Naive thymus-derived CD4-positive, alpha-beta T cell (primary cell): Measurements from ENCODE around the gene RRAGC. TPM values are rescaled to one million over a fixed set of nuclear protein-coding genes. Genes with fewer than 3 reads are reported as not detected.

ENCODE experiments used
- ATAC-seq: fragments of 150-1000 bp; cut with Tn5 transposase; 2 replicates; pipeline ENCODE4 v1.10.0; 2021; ENCODE audit warnings: mild to moderate bottlenecking, moderate library complexity
- CTCF ChIA-PET: fragments of 350-600 bp; sonication (Branson Sonifier 250); formaldehyde crosslinking; loops from one replicate; lab custom pipeline; 2021; ENCODE audit warnings: antibody characterized with exemption; lab: Charles Lee
- POLR2A ChIA-PET: fragments of 350-600 bp; sonication (Branson Sonifier 250); formaldehyde crosslinking; loops from one replicate; lab custom pipeline; 2021; ENCODE audit warnings: antibody characterized with exemption, inconsistent platforms; lab: Charles Lee
- DNase-seq, 9 donors: peaks; one replicate each; pipeline versions ENCODE4 v3.0.0 to v3.0.0-alpha.2; 2020 to 2022; ENCODE audit warnings: mixed read lengths in 1 of 9
- H3K27ac ChIP-seq: one replicate; pipeline ENCODE4 v1.7.0; 2013; ENCODE audit warnings: mild to moderate bottlenecking, low read depth, low read length, moderate library complexity
- H3K27me3 ChIP-seq, 2 donors: one replicate each; pipeline ENCODE4 v1.7.0; 2013; ENCODE audit warnings: low read length in 2 of 2, mild to moderate bottlenecking in 2 of 2, moderate library complexity in 2 of 2; ENCODE audit not compliant: control insufficient read depth in 2 of 2, insufficient read depth in 2 of 2
- H3K36me3 ChIP-seq, 3 experiments: 1 replicate in 2 of 3; 2 replicates in 1 of 3; pipeline ENCODE4 v1.7.0; 2013; ENCODE audit warnings: low read length in 3 of 3, mild to moderate bottlenecking in 3 of 3, moderate library complexity in 1 of 3; ENCODE audit not compliant: insufficient read depth in 3 of 3, control insufficient read depth in 2 of 3
- H3K4me1 ChIP-seq, 2 donors: one replicate each; pipeline ENCODE4 v1.7.0; 2013; ENCODE audit warnings: low read length in 2 of 2, mild to moderate bottlenecking in 2 of 2, moderate library complexity in 1 of 2; ENCODE audit not compliant: control insufficient read depth in 2 of 2, insufficient read depth in 2 of 2
- H3K4me3 ChIP-seq: 2 replicates; pipeline ENCODE4 v1.7.0; 2013; ENCODE audit warnings: mild to moderate bottlenecking, low read length
- H3K9me3 ChIP-seq, 3 experiments: 1 replicate in 2 of 3; 2 replicates in 1 of 3; pipeline ENCODE4 v1.7.0; 2013; ENCODE audit warnings: low read length in 3 of 3; ENCODE audit not compliant: control insufficient read depth in 2 of 3
- H3K27ac Mint-ChIP-seq, 9 donors: one replicate each; pipeline ENCODE4 v1.8.0; 2020 to 2022; ENCODE audit warnings: mixed read lengths in 9 of 9, mild to moderate bottlenecking in 8 of 9, moderate library complexity in 5 of 9, inconsistent platforms in 2 of 9
- H3K27me3 Mint-ChIP-seq, 5 donors: one replicate each; pipeline ENCODE4 v1.8.0; 2021 to 2022; ENCODE audit warnings: mixed read lengths in 5 of 5, mild to moderate bottlenecking in 1 of 5
- H3K36me3 Mint-ChIP-seq, 5 donors: one replicate each; pipeline ENCODE4 v1.8.0; 2020 to 2022; ENCODE audit warnings: mixed read lengths in 5 of 5, mild to moderate bottlenecking in 3 of 5, inconsistent platforms in 1 of 5
- H3K4me1 Mint-ChIP-seq, 7 donors: one replicate each; pipeline ENCODE4 v1.8.0; 2020 to 2022; ENCODE audit warnings: mixed read lengths in 7 of 7, mild to moderate bottlenecking in 3 of 7, inconsistent platforms in 1 of 7
- H3K4me3 Mint-ChIP-seq, 10 donors: one replicate each; pipeline ENCODE4 v1.8.0; 2020 to 2022; ENCODE audit warnings: mild to moderate bottlenecking in 10 of 10, mixed read lengths in 10 of 10, moderate library complexity in 6 of 10, inconsistent platforms in 2 of 10
- H3K9me3 Mint-ChIP-seq, 11 donors: one replicate each; pipeline ENCODE4 v1.8.0; 2020 to 2022; ENCODE audit warnings: mixed read lengths in 11 of 11, mild to moderate bottlenecking in 4 of 11, inconsistent platforms in 1 of 11, moderate library complexity in 1 of 11
- intact Hi-C, 2 donors: fragments of 100-400 bp; cut with micrococcal nuclease; formaldehyde crosslinking; loops; one replicate each; pipeline ENCODE4 v1.15.1; 2023
- polyA plus RNA-seq, 2 donors: library from polyadenylated mRNA; unstranded; fragments of 300-500 nt; fragmentation: Illumina TruSeq; gene quantifications; one replicate each; pipeline ENCODE4 v1.2.3, GENCODE V29; 2021
- total RNA-seq, 6 experiments: library from RNA in 5 of 6; stranded (reverse) in 5 of 6; gene quantifications; 1 replicate in 5 of 6; 2 replicates in 1 of 6; pipeline ENCODE4 v1.2.3 and lab custom pipeline; 2021 to 2026

RRAGC gene
- total and polyA plus RNA-seq, 7 experiments from 2014 or later, result 6.6 to 24.4 (median 16.2) TPM

DNA sequence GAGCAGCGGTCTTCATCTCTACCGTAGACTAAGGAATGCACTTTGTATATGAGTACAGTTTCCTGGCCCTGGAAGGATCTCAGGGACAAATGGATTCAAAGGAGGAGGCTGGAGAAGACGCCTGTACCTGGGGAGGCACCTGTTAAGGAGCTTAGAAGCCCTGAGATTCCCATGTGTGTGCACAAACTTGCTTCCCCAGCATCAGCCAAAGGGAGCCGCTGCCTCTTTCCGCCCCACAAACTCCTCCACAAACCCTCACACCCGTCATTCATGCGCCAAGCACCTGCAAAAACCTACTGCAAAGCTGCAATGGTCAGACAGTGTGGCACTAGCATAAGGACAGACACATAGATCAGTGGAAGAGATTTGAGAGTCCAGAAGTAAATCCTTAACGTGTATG is 54.5 kb downstream of the RRAGC start:
- ChIA-PET POLR2A (no interaction called here), CTCF (no interaction called here)
- Histone ChIP-seq H3K9me3 (no peaks in the 10 kb centered on the region), H3K27ac (no peak overlapping the region), H3K36me3 (no peaks in the 10 kb centered on the region), H3K4me1 (no peaks in the 10 kb centered on the region), H3K27me3 (peaks cover 6 to 10% of the 10 kb centered on the region in 2 donors), H3K4me3 (no peak overlapping the region)
- peak overlapping the region in 3 of 10 donors; percentile 24 to 76 (median 58) for H3K4me3 Mint-ChIP-seq
- ATAC-seq, result no peak
- peaks cover 5 to 9% (median 6%) of the 10 kb centered on the region in 7 donors for H3K4me1 Mint-ChIP-seq
- DNase-seq, result no peak
- peaks cover 56 to 68% (median 63%) of the 10 kb centered on the region in 5 donors for H3K27me3 Mint-ChIP-seq
- intact Hi-C loops, result no loop called here
- H3K9me3 Mint-ChIP-seq, result no peaks in the 10 kb centered on the region
- H3K36me3 Mint-ChIP-seq, result peaks cover 0 to 6% (median 0%) of the 10 kb centered on the region in 5 donors
- no peak overlapping the region for H3K27ac Mint-ChIP-seq

DNA sequence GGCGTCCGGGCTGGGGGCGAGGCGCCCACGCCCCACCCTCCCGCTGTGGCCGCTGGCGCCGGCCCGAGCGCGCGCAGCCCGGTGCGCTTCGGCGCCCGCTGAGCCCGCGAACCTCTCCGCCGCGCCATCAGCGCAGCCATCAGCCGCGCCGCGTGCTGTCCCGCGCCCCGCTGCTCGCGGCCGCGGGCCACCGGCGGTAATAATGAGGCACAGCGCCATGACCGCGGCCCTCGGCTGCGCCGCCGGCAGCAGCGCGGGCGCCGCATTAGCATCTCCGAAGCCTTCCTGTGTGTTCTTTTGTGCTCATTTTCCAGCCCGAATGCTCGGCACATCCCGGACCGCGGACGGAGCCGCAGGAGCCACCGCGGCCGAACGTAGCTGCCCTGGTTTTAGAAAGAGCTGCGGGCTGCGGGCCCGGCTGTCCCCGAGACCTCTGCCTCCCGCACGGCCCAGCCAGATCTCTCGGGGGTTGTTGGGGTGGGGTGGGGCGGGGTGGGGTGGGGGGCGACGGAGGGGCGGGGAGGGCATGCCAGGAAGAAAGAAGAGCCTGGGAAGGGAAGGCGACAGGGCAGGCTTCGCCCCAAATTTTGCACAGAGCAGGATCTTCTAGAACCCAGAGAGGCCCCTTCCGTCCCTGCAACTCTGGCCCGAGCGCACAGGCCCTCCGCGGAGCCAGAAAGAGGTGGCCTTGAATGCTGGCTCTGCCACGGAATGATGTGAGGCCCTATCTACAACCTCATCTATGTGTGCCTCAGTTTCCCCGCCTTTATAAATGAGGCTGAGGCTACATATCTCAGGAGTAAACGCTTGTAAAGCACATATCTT is 55.3 kb downstream of the RRAGC start:
- Mint-ChIP-seq H3K4me3 (peak overlapping the region in 9 of 10 donors; percentile 25 to 76 (median 59)), H3K4me1 (peaks cover 5 to 9% (median 6%) of the 10 kb centered on the region in 7 donors), H3K27ac (no peak overlapping the region), H3K9me3 (no peaks in the 10 kb centered on the region), H3K36me3 (peaks cover 0 to 6% (median 0%) of the 10 kb centered on the region in 5 donors), H3K27me3 (peaks cover 56 to 64% (median 61%) of the 10 kb centered on the region in 5 donors)
- Histone ChIP-seq H3K9me3 (no peaks in the 10 kb centered on the region), H3K4me1 (no peaks in the 10 kb centered on the region), H3K36me3 (no peaks in the 10 kb centered on the region), H3K4me3 (no peak overlapping the region), H3K27me3 (peaks cover 6 to 10% of the 10 kb centered on the region in 2 donors), H3K27ac (no peak overlapping the region)
- POLR2A ChIA-PET, result no interaction called here
- CTCF ChIA-PET, result no interaction called here
- intact Hi-C loops, result no loop called here
- DNase-seq (no peak), ATAC-seq (no peak)

DNA sequence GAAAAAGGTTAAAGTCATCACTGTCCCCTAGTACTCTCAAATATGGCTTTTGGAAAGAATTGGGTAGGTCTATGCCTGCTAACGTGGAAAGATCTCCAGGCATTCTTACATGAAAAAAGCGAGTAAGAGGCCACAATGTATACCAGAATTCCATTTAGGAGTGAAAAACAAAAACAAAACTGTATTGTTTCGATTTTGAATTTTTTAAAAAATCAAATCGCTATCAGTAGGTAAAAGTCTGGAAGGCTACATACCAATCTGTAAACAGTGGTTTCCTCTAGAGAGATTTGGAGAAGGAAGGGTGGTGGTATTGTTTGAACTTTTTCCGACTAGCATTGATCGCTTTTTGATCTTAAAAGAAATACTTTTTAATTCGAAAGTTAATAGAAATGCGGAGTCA is 55.9 kb downstream of the RRAGC start:
- Mint-ChIP-seq H3K9me3 (no peaks in the 10 kb centered on the region), H3K27ac (no peak overlapping the region), H3K36me3 (peaks cover 0 to 6% (median 0%) of the 10 kb centered on the region in 5 donors), H3K4me1 (peaks cover 5 to 9% (median 6%) of the 10 kb centered on the region in 7 donors), H3K27me3 (peaks cover 53 to 65% (median 61%) of the 10 kb centered on the region in 5 donors), H3K4me3 (peak overlapping the region in 9 of 10 donors; percentile 12 to 76 (median 61))
- DNase-seq, result no peak
- POLR2A ChIA-PET, result no interaction called here
- Histone ChIP-seq H3K4me3 (no peak overlapping the region), H3K9me3 (no peaks in the 10 kb centered on the region), H3K4me1 (no peaks in the 10 kb centered on the region), H3K27me3 (peaks cover 6 to 10% of the 10 kb centered on the region in 2 donors), H3K27ac (no peak overlapping the region), H3K36me3 (no peaks in the 10 kb centered on the region)
- CTCF ChIA-PET, result no interaction called here
- no peak for ATAC-seq
- intact Hi-C loops, result no loop called here

DNA sequence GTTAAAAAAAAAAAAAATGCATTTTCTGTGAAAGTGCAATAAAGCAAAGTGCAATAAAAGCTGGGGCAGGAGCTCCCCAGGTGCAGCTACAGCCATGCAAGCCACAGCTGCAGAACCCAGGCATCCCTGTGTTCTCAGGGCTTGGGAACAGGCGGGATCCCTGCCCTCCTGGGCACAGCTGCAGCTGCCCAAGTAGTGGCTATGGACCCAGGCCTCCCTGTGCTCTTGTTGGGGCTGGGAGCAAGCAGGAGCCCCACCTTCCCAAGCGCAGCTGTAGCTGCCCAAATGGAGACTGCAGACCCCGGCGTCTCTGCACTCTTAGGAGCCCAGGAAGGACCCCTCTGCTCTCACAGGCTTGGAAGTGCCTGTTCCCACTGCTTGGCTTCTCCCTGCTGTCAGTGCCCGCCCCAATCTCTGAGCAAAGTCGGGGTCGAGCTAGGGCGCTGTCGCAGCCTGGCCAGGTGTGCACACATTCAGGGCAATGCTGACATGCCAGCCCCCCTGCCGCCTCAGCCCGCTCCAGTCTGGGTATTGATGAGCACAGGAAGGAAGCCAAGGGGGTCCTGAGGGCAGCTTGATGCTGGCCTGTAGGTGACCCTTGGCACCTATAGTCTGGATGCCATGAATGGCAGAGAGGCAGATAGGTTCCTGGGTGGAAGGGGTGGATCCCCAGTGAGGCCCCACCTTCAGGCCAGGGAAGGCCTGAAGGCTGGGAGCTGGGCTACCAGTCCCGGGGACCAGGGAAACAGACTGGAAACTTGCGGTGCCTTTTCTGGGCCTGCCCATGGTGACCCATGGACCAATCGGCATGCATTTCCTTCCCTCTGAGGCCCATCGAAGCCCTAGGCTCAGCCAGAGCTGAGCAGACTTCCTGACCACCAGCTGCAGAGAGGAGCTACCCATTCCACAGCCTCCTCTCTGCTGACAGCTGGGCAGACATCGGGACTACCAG is 58.6 kb downstream of the RRAGC start:
- CTCF ChIA-PET, result interaction anchor here (1.0 kb wide), 1 partner anchor 17 kb away, joined by 3 read pairs; no protein-coding TSS in a partner anchor
- Mint-ChIP-seq H3K27ac (no peak overlapping the region), H3K9me3 (peaks cover 0 to 2% (median 0%) of the 10 kb centered on the region in 11 donors), H3K36me3 (no peaks in the 10 kb centered on the region), H3K4me1 (peaks cover 5 to 9% (median 6%) of the 10 kb centered on the region in 7 donors), H3K4me3 (no peak overlapping the region), H3K27me3 (peaks cover 34 to 59% (median 39%) of the 10 kb centered on the region in 5 donors)
- POLR2A ChIA-PET, result no interaction called here
- intact Hi-C loops, result no loop called here
- Histone ChIP-seq H3K4me3 (no peak overlapping the region), H3K4me1 (no peaks in the 10 kb centered on the region), H3K9me3 (no peaks in the 10 kb centered on the region), H3K36me3 (no peaks in the 10 kb centered on the region), H3K27me3 (peaks cover 6 to 10% of the 10 kb centered on the region in 2 donors), H3K27ac (no peak overlapping the region)
- DNase-seq, result no peak
- ATAC-seq, result no peak

DNA sequence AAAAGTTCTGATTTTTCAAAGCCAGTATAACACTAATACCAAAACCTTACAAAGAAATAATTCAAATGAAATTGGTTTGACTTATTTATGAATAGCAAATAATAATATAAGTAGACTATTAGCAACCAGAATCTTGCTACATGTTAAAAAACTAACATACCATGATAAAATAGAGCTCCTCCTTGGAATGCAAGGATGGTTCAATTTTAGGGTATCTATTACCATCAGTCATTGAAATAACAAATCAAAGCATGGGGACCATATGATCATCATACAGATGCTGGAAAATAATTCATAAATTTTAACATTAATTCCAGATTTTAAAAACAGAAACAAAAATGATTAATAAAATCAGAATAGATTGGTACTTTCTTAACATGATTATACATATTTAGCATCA is 66.3 kb downstream of the RRAGC start:
- DNase-seq (no peak), ATAC-seq (no peak)
- POLR2A ChIA-PET, result no interaction called here
- Histone ChIP-seq H3K9me3 (peaks cover 0 to 6% (median 0%) of the 10 kb centered on the region in 3 experiments), H3K36me3 (no peaks in the 10 kb centered on the region), H3K4me3 (no peak overlapping the region), H3K27ac (no peak overlapping the region), H3K27me3 (peaks cover 3 to 5% of the 10 kb centered on the region in 2 donors), H3K4me1 (no peaks in the 10 kb centered on the region)
- intact Hi-C loops, result no loop called here
- Mint-ChIP-seq H3K36me3 (peaks cover 0 to 11% (median 0%) of the 10 kb centered on the region in 5 donors), H3K4me1 (no peaks in the 10 kb centered on the region), H3K9me3 (peaks cover 0 to 37% (median 14%) of the 10 kb centered on the region in 11 donors), H3K27ac (no peak overlapping the region), H3K27me3 (peaks cover 46 to 61% (median 50%) of the 10 kb centered on the region in 5 donors), H3K4me3 (no peak overlapping the region)
- CTCF ChIA-PET, result no interaction called here

DNA sequence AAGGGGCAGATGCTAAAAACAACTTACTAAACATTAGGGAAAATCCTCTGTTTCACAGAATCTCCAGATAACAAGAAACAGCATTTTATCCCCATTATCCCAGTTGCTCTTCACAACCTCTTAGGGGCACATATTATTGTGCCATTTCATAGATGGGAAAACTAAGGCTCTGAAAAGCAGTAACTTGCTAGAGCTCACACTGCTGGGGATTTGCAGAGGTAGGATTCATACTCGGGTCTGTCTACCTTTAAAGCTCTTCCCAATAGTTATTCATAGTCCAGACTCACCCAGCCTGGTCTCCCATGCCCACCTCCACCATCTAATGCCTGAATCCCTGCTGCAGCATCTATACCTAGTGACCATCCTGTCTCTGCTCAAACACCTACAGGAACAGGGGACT is 67.7 kb downstream of the RRAGC start:
- H3K27me3 ChIP-seq, result peaks cover 3 to 5% of the 10 kb centered on the region in 2 donors
- peaks cover 0 to 6% (median 0%) of the 10 kb centered on the region in 3 experiments for H3K9me3 ChIP-seq
- Mint-ChIP-seq H3K4me3 (no peak overlapping the region), H3K27me3 (peaks cover 50 to 74% (median 62%) of the 10 kb centered on the region in 5 donors), H3K4me1 (no peaks in the 10 kb centered on the region), H3K27ac (no peak overlapping the region), H3K9me3 (peaks cover 0 to 37% (median 18%) of the 10 kb centered on the region in 11 donors), H3K36me3 (peaks cover 0 to 11% (median 0%) of the 10 kb centered on the region in 5 donors)
- ATAC-seq, result no peak
- no peak overlapping the region for H3K4me3 ChIP-seq
- ChIA-PET POLR2A (no interaction called here), CTCF (no interaction called here)
- H3K36me3 ChIP-seq, result no peaks in the 10 kb centered on the region
- no peak overlapping the region for H3K27ac ChIP-seq
- DNase-seq, result no peak
- intact Hi-C loops, result no loop called here
- no peaks in the 10 kb centered on the region for H3K4me1 ChIP-seq
